ENCODE results near the gene MXD3.

GRCh38 chr5:177311723-177312648 is at the start of gene MXD3:
- TF ChIP-seq TAF1 (IDR thresholded peaks at IDR 0.05; ENCODE audit: borderline replicate concordance, insufficient read depth, low read length) (no peak), POLR2AphosphoS5 (IDR thresholded peaks at IDR 0.05; ENCODE audit: low read depth, low read length) (no peak), SIN3A (IDR thresholded peaks at IDR 0.05; ENCODE audit: borderline replicate concordance, insufficient read depth, low read length) (peak; percentile 46; the same call in 1 of the 2 replicates), FOXP2 (optimal IDR thresholded peaks at IDR 0.05; ENCODE audit: borderline replicate concordance, extremely low read depth, extremely low read length, insufficient read depth) (no peak), REST (IDR thresholded peaks at IDR 0.05; ENCODE audit: insufficient read depth in 1 of 2, low read depth in 2 of 2, low read length in 2 of 2) (no peak)

All from PFSK-1 (cell line).